Mucosa of gallbladder (tissue), 1 donor: ENCODE results near the gene IFNAR1. TPM values are rescaled to one million over a fixed set of nuclear protein-coding genes. Genes with fewer than 3 reads are reported as not detected.
"Not testable (repeated sequence)": the region's sequence is repeated elsewhere in the genome, so short reads cannot be mapped to it uniquely, and the experiment has no call there.

Experiments used
- DNase-seq: peaks from one replicate; pipeline ENCODE4 v3.0.0-alpha.2; 2020; ENCODE audit warnings: low spot score
- total RNA-seq: library from RNA; stranded (reverse); gene quantifications from one replicate; pipeline ENCODE4 v1.2.1, GENCODE V29; 2021
- donor health status: DM: no; HTN: no; CAD: no.

IFNAR1 gene
- total RNA-seq, 1 donor from 2014 or later, result 59.0 TPM

DNA sequence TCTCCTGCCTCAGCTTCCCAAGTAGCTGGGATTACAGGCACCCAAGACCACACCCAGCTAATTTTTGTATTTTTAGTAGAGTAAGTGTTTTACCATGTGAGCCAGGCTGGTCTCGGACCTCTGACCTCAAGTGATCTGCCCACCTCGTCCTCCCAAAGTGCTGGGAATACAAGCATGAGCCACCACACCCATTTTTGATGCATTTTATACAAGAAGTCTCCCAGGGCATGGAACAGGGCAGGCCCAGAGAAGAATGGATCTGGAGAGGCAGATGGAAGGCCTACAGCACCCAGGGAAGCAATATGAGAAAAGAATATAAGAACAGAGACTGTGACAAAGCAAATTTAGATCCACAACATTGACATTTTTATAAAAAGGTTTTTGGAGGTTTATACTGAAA, 18.8 kb upstream of the IFNAR1 start:
- DNase-seq, result no peak

DNA sequence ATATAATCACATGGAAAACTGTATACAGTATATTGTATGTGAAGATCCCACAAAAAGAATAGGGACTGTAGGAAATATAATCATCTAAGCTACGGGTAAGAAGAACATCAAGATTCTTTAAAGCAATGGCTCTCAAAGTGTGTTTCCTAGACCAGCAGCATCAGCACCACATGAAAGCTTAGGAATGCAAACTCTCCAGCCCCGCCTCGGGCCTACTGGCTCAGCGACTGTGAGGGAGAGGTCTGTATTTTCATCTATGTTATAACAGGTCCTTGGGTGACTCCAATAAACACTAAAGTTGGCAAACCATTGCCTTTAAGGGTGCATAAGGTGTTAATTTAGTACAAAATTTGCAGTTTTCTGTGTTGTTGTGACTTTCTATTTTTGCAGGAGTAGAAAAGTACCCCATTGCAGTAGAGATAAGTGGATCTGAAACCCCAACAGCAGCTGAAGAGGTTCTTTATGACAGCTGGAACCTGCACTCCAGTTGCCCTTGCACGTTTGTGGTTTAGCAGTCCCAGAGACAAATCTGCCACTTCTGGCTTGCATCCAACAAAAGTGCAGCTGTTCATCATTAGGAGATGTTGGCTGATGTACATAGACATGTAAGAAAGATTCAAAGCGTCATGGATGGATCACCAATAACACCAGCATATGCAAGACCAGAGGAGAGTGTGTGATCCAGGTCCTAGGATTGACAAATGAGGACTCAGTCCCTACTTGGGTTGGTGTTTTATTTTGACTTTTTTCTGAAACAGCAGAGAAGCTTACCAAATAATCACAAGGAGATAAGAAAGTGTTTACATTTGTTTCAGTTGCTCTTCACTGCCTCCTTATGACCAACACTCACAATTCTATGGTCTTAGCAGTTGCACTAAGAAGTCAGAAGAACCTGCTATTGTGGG, 15.9 kb upstream of the IFNAR1 start:
- DNase-seq, result no peak

DNA sequence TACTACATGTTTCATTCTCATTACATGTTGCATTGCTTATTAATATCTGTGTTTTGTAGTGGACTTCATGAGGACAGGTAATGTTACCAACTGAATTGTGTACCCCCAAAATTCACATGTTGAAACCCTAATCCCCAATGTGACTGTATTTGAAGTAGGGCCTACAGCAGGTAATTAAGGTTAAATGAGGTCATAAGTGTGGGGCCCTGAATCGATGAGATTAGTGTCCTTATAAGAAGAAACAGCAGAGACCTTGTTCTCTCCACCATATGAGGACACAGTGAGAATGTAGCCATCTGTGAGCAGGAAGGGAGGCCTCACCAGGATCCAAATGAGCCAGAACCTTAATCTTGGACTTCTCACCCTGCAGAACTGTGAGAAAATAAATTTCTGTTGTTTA, 15.0 kb upstream of the IFNAR1 start:
- no peak for DNase-seq

DNA sequence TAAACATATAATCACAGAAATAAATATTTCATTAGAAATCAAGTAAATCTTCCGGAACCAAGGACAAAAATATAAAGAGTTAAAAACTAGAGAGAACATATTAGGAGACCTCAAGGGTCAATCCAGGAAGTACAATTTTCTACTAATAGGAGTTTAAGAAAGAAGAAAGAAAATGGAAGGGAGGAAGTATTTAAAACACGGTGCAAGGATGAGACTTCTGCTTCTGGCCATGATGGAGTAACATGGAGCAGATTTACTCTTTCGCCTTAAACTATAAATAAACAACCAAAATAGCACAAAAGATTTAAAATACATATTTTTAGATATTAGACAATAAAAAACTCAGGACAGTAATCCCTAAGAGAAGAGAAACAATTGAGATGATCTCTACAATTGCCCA, 12.6 kb upstream of the IFNAR1 start:
- no peak for DNase-seq

DNA sequence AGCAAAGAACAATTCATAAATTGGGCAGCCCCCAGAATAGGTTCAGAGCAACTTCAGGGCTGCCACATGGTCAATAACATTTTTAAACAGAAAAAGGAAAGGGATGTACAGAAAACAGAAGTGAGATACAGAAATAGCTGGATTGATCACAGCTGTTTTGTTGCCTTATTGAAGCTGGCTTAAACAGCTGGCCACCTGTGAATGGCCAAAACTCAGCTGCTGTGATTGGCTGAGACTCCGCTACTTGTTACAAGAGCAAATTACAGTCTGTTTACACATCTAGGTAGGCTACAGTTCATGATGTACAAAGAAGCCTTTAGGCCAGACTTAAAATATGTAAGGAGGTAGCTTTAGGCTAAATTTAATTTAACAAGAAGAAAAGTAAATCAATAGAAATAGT, 11.6 kb upstream of the IFNAR1 start:
- DNase-seq, result no peak

DNA sequence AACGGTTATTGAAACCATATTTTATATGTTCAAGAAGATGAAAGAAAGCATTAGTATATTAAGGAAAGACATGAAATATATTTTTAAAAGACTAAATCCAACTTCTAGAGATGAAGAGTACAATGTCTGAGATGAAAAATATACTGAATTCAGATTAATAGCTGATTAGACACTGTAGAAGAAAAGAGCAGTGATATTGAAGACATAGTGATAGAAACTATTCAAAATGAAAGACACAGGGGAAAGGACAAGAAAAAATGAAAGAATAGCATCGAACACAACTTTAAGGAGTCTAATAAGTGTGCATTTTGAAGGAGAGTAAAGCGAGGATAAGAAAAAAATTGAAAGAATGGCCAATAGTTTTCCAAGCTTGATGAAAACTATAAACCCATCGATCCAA, 11.2 kb upstream of the IFNAR1 start:
- no peak for DNase-seq

DNA sequence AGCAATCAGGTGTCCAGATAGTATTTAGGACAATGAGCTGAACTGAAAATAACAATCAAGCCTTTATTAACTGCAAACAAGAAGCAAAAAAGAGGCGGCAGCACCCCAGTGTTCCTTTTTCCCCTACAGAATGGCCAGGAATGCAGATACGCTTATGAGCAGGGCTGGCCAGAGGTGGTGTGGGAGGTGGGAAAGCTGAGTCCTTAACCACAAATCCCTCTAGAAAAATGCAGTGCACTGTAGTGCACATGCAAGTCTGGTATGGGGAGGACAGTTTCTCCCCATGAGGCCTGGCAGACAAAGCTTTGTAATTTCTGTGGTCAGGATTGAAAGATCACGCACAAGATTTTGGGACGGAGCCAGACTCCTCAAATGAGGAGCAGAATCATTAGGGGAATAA, 10.7 kb upstream of the IFNAR1 start:
- no peak for DNase-seq

DNA sequence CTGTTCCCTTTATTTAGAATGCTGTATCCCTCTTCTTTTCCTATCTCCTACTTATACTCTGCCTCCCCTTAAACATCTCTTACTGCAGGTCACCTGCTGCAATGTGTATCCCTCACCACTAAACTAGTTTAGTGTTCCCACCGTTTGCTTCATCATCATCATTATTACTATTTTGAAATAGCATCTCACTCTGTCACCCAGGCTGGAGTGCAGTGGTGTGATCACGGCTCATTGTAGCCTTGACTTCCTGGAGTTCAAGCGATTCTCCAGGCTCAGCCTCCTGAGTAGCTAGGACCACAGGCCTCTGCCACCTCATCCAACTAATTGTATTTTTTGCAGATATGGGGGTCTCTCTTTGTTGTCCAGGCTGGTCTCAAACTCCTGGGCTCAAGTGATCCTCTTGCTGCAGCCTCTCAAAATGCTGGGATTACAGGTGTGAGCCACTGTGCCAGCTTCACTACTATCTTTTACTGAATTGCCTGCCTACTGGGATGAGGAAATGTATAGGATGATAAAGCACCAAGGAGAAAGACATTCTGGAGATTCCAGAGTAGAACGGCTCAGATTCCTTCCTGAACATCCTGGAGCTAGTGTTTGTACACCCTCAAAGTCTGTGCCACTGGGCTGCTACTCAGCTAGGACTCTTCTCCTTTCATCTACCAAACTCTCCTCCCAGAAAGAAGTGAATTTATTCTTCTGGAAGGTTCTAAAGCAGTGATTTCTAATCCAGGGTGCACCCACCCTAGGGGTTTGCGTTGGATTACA, 8.6 kb upstream of the IFNAR1 start:
- no peak for DNase-seq

DNA sequence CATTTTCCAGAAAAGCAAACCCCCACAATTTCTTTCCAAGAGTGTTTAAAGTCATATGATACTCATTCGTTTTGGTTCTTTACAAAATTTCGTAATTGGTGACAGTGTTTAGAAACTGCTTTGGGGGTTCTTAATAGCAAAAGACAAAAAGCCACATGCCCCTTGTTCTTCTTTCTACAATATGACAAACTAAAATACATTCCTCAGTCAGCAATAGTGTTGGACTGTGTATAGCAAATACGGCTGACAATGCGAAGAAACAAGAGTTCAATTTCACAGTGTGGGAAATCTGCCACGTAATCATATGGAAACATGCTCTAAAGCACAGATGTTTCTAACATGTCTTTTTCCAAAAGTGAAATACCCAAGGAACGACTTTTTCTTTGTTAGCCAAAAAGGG, 7.6 kb upstream of the IFNAR1 start:
- no peak for DNase-seq

DNA sequence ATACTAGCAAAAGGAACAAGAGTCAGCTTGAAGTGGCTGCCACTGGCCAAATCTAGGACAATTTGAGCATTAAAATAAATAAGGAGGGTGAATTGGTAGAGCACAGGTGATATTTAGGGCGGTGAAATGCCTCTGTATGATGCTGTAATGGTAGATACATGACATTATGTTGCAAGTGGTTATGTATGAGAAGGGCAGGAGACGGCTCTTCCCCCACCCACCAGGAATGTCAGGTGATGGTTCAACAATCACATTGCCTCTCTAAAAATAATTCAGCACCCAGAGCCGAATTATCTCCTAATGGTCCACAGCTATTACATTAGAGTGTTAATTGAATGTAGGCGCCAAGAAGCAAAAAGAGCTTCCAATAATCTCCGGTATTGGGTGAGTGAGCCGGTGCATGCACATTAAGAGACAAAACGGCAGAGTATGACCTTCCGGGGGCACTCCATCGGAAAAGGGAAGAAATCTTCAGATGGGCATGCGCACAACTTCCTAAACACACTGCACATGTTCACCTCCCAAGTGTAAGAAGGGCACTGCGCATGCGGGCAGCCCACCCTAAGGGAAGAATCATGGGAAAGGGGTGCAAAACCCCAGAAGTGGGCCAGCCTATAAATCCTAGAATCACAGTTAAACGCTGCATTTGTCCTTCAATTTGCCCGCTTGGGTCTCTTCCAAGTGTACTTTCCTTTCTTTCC, 6.8 kb upstream of the IFNAR1 start:
- no peak for DNase-seq

DNA sequence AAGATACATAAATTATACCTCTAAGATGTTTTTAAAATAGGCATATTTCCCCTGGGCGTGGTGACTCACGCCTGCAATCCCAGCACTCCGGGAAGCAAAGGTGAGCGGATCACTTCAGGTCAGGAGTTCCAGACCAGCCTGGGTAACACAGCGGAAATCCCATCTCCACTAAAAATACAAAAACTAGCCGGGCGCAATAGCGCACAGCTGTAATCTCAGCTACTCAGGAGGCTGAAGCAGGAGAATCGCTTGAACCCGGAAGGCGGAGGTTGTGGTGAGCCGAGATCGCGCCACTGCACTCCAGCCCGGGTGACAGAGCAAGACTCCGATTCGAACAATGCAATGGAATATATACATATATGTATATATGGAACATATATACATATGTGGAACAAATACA, 3.8 kb upstream of the IFNAR1 start:
- not testable (repeated sequence) for DNase-seq

DNA sequence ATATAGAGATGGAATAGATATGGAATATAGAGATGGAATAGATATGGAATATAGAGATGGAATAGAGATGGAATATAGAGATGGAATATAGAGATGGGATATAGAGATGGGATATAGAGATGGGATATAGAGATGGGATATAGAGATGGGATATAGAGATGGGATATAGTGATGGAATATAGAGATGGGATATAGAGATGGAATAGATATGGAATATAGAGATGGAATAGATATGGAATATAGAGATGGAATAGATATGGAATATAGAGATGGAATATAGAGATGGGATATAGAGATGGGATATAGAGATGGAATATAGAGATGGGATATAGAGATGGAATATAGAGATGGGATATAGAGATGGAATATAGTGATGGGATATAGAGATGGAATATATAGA, 1.2 kb upstream of the IFNAR1 start:
- not testable (repeated sequence) for DNase-seq

DNA sequence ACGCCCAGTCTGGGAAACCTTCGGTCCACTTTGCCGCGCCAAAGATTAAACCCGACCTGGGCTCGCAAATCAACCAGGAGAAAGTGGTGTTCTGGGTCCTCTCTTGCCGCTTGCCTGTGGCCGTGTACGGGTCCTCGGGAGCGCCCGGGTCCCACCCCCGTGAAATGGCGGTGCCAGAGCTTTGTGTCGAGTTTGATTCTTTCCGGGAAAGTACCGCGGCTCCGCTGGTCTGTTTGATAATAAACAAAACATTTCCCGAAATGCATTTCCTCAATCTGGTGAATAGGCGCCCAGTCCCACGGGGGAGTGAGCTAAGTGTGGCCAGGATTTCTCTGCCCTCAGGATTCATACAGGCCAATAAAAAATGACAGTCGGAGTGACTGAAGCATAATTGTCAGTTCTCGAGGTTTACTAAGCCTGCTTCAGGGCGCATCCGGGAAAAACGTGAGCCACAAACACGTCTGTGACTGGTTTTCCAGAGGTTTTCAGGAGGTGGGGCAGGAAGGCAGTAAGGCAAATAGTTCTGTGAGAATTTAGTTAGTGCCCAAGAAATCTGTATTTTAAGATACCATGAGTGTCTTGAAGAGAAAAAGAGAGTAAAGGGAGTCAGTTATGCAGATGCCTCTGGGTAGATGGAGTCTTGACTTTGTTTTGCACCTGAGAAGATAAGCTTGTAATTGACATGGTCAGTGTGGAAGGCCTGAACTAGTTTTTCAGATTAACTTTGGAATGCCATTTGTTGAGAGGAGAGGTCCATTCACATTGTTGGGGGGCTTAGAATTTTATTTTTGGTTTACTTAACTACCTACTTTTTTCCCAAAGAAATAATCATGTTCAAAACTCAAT, 675 bp downstream of the IFNAR1 start:
- peak; percentile 57 for DNase-seq

DNA sequence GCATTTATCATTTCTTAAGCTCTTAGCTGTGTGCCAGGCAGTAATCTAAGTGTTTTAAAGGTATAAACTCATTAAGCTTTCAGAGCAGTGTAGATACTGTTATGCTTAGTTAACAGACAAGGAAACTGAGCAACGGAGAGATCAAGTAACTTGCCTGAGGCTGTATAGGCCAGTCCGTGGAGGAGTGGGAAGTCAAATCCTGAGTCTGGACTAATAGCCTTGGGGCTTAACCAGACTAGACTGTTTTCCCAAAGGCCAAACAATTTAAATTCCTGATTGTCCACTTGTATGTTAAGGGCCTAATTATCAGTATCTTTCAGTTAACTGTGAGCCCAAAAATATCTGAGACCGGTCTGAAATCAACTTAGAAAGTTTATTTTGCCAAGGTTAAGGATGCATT, 2.6 kb downstream of the IFNAR1 start:
- no peak for DNase-seq

DNA sequence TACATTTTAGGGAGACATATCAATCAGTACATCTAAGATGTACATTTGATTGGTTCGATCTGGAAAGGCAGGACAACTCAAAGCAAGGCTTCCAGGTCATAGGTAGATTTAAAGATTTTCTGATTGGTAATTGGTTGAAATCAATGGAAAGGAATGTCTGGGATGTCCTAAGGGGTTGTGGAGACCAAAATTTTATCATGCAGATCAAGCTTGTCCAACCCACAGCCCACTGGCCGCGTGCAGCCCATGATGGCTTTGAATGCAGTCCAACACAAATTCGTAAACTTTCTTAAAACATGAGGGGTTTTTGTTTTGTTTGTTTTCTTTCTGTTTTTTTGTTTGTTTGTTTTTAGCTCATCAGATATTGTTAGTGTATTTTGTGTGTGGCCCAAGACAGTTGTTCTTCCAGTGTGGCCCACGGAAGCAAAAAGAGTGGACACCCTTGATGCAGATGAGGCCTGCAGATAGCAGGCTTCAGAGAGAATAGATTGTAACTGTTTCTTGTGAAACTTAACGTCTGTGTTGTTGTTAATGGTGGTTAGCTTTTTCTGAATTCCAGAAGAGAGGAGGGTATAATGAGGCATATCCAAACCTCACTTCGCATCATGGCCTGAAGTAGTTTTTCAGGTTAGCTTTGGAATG, 3.1 kb downstream of the IFNAR1 start:
- DNase-seq, result no peak

DNA sequence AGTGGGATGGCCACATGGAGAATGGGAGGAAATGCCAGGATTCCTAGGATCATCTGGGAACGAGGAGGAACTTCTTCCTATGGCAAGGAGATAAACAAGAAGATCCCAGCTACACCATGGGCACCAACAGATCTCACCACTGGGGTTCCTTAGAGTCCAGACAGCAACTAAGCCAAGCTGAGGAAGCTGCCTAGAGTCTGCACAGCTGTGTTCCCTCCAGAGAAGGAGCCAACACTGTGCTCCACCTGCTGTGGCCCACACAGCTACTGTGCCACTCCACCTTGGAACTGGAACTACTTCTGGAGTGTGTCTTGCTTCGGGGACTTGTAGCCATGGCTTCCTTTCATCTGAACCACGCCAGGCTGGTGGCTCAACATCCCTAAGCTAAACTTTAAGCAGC, 6.0 kb downstream of the IFNAR1 start:
- DNase-seq, result no peak

DNA sequence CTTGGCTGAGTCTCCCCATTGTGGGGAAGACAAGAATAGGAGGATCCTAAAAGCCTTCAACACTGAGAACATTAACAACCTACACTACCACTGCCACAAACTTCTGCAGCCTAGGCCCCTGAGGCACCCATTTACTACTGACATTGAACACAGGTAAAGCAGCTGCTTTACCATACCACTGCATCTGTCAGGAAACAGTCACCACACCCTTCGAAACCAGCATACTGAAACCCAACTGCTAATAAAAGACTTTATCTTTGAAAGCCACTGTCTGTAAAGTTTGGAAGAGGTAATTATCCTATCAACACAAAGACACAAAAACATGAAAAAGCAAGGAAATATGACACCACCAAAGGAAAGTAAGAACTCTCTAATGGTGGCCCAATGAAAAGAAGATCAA, 7.4 kb downstream of the IFNAR1 start:
- DNase-seq, result no peak

DNA sequence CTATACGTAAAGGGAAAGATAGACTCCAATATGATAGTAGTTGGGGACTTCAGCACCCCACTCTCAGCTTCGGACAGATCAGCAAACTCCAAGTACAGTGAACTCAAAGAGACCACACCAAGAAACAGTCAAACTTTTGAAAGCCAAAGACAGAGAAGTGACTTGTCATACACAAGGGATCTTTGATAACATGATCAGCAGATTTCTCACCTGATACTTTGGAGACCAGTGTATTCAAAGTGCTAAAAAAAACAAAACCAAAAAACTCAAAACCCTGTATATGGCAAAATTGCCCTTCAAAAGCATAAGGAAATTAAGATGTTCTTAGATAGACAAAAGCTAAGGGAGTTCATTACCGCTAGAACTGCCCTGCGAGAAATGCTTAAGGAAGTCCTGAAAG, 9.4 kb downstream of the IFNAR1 start:
- no peak for DNase-seq

DNA sequence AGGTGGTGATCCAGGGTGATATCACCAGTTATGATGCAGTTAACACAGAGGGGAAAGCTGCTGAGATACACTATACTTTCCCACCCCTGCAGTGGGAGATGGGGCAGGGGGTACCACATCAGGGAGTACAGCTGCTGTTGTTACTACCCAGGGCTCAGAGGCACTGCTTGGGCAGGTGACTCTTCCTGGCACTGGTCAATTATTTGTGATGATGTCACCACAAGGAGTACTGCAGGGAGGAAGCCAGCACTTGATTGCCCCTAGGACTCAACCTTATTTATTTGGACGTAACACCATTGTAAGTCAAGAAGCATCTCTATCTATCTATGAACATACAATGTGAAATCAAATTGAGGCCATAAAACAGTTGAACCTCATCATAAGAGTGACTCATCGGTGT, 10.1 kb downstream of the IFNAR1 start:
- no peak for DNase-seq

DNA sequence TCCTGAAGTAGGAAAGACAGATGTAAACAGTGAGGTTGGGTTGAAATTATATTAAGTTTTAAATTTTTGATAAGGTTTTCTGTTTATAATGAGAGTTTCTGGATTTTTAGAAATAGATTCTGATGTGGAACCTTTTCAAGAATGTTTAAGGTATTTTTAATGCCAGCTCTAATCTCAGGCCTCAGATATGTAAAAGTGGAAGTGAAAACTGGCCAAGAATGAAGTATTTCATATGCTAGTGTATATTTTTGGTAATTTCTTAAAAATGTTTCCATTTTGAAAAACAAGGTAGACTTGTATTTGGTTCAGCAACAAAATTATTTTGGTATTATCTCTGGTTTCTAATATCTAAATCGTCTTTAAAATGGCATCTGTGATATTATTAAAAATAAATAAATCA, 14.4 kb downstream of the IFNAR1 start:
- DNase-seq, result no peak

DNA sequence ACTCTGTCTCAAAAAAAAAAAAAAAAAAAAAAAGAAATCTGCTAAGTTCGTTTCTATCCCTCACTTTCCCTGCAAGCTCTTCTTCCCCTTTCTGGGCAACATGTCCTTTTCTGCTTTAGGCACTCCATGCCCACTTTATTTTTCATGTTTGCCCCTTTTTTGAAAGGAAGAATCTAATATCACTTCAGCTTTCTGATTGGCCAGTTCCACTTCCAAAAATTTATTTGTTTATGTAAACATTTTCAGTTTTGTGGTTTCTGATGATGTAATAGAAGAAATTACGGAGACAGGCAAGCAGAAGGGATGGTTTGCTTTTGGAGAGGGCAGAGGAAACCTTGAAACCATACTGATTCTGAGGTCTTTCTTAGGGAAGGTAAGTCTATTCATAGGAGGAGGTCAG, 15.1 kb downstream of the IFNAR1 start:
- no peak for DNase-seq
